Hippocampal formation (tissue), 2 donors: ENCODE results near the gene ARMC8.

Experiments used
- DNase-seq, 2 donors: peaks; one replicate each; lab custom pipeline; 2025; lab: John Stamatoyannopoulos, UW

ARMC8 gene

DNA sequence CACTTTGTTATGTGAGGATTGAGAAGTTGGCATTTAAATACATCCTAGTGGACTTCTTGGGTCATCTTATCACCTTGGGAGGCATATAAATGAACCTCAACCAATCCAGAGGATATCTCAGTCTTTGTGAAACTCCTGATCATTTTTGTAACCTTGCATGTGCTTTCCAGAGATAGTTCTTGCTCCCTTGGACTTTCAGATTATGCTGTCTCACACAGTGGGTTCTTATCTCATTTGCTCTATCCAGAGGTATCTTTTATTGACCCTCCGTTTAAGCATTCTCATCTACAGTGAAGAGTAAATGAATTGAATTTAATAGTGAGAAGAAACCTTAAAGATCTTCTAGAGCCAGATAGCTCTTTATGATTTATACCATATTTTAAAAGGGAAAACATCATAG, 10.4 kb downstream of the ARMC8 start:
- DNase-seq: no peak

DNA sequence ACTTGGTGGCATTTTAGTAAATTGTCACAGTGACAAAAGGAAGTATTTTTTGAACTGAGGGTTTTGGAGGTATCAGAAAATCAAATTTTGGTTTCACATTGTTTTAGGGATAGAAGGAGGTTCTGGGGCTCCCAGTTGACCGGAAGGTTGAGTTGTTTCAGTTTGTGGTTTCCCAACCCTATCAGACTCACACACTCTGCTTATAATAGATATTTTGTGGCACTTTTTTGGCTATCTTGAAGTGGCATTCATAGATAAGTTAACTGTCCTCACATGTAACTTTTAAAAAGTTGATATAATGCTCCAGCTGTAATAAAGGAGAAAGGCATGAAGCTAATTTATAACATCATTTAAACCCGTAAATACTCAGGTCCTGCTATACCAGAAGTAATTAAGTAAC, 12.8 kb downstream of the ARMC8 start:
- no peak for DNase-seq

DNA sequence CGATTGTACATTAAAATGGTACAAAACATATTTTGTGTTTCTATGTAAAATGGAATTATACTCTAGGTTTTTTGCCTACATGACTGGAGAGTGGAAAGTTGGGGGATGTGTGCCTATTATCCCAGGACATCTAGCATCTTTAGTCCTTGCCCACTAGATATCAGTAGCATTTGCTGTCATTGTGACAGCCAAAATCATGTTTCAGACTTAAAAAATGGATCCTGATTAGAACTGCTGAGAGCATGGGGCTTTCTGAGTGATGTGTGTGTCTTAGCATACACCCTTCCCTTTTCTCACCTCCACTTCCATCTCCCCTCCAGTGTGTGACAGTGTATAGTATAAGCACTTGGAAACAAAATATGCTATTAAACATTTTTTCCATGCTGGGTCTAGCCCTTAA, 13.3 kb downstream of the ARMC8 start:
- DNase-seq: no peak

DNA sequence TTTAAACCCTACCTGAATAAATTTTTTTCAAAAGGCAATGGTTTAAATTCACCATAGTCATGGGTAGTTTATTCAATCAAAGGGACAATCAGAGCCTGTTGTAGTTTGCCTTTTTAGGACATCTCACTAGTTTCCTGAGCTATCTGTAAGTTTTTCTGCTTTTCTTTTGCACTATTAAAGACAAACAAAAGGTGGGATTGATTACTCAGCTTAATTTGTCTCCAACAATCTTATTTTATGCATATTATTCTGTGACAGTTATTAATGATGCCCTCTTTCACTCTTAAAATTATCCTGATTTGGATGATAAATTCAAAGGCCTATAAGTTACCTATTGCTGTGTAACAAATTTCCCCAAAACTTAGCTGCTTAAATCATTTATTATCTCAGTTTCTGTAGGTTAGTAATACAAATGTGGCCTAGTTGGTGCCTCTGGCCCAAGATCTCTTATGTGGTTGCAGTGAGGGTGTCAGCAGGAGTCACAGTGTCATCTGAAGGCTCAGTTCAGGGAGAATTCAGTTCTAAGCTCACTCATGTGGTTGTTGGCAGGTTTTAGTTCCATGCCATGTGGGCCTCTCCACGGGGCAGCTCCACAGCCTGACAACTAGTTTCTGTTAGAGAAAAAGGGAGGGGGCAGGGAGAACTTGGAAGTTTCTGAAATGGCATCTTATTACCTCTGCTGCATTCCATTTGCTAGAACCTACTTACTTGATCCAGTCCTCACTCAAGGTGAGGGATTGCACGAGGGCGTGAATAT, 16.0 kb downstream of the ARMC8 start:
- no peak for DNase-seq

DNA sequence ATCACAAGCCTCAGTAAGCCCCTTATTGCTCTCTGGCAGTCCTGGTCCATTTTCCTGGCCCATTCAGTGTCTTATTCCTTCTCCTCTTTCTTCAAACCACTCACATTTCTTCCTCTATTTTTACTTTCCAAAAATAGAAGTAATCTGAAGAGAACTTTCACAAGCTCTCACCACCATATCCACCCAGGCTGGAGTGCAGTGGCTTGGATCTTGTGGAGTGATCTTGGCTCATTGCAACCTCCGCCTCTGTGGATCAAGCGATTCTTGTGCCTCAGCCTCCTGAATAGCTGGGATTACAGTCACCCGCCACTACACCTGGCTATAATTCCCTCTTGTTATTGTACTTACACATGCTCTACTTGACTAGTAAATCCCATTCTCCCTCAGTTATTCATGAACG, 16.8 kb downstream of the ARMC8 start:
- no peak for DNase-seq

DNA sequence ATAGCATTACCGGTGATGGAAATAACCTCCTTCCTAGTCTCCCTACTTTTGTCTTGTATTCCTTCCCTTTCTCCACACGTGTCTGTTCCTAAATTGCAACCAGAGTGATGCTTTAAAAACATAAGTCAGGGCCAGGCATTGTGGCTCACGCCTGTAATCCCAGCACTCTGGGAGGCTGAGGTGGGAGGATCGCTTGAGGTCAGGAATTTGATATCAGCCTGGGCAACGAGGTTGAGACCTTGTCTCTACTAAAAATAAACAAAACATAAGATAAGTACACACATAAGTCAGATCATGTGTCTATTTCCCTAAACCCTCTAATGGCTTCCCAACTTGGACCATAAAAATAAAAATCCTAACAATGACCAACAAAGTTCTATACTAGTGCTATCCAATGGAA, 18.4 kb downstream of the ARMC8 start:
- no peak for DNase-seq

DNA sequence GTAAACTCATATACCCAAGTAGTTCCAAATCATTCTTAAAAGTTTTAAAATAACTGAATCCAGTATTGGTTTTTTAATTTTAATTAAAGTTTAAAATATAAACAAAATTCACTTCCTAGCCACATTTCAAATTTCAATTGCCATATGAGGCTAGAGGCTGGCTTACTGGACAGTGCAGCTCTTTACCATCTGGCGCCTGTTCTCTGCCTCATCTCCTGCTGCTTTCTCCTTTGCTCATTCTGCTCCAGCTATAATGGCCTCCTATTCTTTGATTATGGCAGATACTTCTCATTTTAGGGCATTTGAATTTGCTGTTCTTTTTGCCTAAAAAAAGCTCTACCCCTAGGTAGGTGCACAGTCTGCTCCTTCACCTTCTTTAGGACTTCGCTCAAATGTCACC, 19.1 kb downstream of the ARMC8 start:
- no peak for DNase-seq

DNA sequence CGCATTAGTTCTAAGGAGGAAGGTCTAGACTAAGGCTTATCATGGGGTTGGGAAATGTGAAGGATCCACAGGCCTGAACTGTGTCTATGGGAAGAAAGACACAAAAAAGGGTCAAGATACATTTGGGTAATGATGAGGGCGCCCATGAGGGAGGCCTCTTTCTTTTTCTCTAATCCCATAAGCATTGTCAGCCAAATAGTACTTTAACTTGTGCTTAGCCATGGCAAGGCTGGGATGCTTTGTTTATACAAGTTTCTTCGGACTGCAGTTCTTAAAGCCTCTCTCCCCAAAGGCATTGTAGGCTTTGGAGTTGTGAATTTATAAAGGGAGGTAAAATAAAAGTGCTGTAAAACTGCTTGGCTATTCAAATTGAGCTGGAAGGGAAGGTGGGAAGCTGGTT, 23.4 kb downstream of the ARMC8 start:
- DNase-seq: no peak

DNA sequence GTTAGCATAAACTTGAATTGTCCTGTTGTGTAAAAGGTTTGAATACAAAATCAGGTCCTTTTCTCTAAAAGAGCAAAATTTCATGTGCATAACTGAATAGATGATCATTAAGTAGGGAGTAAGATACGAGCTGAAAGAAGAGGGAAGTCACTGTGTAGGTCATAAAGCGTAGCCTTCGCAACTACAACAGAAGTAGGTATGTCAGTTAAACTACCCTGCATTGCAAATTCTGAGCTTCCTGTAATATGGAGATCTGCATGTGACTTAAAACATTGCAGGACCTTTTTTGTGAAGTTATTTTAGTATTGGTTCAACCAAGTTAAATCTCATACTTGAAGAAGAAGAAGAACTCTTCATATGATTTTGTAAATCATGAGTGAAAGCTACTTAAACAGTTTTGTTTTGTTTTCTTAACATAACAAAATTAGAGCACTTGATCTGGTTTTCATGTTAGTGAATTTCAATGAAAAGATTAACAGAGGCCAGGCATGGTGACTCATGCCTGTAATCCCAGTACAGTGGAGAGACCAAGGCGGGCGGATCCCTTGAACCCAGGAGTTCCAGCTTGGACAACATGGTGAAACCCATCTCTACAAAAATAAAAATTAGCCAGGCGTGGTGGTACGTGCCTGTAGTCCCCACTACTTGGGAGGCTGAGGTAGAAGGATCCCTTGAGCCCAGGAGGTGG, 26.4 kb downstream of the ARMC8 start:
- DNase-seq: no peak

DNA sequence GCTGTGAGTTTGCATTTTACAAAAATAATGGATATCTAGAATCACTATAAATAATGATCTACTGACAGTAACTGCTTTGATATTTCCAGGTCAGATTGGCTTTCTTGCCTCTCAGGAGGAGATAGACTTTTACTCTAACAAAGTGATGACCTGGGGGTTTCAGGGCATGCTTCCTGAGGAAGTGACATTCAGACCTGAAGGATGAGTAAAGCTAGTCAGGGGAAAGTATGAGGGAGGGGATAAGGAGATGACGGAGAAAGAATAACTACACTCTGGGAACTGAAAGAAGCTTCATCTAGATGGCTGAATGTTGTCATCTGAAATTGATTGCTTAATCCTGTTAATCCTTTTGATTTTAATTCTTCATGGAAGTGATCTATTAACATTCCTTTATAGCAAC, 32.2 kb downstream of the ARMC8 start:
- no peak for DNase-seq

DNA sequence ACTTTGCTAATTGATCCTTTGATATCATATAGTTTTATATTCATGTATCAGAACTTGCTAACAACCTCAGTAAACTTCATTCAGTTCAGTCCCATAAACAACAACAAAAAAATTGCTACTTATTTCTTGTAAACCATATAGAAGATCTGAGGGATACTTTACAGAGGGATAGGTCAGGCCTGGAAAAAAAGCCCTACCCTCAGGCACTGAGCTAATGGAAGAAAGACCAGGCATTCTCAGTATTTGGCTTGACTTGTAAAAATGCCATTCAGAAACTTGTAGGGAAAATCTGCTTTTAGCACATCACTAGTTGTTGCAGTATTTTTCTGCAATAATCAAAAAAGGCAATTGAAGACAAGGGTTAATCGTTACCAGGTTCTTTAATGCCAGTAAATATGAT, 33.1 kb downstream of the ARMC8 start:
- no peak for DNase-seq

DNA sequence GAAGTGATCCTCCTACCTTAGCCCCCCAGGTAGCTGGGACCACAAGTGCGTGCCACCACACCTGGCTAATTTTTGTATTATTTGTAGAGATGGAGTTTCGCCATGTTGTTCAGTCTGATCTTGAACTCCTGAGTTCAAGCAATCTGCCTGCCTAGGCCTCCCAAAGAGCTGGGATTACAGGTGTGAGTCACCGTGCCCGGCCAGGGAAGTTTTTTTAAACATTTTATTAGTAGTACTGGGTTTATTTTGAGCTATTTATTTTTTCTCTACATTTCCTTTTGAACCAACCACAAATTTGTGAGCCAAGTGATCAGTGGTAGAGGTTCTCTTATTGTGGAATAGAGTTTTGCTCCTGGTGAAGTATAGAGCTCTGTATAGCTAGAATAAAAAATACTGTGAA, 33.7 kb downstream of the ARMC8 start:
- no peak for DNase-seq

DNA sequence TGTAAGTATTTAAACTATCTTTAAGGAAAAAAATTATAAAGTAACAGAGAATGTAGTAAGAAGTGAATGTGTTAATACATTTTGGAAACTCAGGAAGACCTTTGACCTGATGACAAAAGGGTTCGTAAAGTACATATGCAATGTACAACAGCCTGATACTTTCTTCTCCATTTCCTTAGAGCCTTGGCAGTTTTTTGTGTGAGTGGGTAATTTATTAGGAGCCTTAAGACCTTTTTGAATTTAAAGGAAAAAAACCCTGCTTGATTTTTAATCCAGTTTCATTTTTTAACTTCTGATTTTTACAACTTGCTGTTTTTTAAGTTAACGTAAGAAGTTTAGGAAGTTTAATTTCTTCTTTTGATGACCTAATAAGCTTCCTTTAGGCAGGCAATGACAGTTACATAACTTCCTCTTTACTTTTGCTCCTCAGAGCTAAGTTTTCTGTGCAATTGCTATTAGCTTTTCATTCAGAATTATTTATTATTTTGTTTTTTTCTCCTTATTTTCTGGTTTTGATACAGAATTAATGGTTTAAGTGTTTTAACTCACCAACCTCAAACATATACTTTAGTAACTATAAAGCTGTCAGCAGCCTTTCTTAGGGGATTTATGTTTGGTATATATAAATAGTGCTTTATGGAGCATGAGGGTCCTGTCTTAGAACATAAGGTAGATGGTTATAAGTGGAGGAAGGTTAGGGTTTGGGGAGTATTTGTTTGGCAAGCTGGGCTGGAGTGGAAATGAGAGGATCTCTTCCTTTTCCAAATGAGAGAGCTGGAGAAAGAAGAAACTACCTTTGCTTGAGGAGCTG, 35.2 kb downstream of the ARMC8 start:
- no peak for DNase-seq

DNA sequence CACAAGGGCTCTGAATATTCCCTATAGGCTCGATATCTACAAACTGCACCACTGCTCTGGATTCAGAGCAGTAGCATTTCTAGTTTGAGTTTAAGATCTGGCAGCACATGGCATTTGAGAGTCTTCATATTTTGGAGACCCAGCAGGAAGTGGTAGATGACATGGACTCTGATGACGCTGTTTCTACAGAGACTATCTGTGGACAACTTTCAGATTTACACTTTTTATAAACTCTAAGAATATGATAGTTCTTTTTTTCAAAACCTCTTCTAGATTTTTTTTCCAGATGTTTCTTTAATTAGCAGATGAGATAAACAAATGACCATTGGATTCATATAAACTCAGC, 35.8 kb downstream of the ARMC8 start:
- no peak for DNase-seq

DNA sequence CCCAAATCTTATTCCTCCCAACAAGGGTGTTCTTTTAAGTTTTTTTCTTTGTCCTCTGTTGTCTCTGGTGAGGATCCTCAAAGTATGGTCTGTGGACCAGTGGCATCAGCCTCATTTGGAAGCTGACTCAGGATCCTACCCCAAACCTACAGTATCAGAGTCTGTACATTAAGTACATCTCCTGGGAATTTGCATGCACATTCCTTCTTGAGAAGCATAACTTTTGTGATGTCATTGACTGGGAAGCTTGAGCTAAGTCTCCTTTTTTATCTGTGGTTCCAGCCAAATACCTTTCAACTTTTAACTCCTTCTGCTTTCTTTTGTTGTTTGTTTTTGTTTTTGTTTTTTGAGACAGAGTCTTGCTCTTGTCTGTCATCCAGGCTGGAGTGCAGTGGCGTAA, 40.5 kb downstream of the ARMC8 start:
- DNase-seq: no peak

DNA sequence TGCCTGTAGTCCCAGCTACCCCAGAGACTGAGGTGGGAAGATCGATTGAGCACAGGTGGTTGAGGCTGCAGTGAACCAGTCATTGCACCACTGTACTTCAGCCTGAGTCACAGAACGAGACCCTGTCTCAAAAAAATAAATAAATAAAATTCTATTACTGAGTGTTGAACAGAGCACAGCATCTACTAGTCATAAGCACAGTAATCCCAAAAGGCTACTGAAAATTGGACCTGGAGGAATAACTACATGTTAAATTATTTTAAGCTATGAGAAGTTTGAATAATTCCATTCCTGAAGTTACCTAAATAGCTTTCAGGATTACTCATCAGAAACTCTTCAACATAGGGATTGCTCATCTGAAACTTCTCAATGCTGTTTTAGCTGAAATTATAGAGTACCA, 43.4 kb downstream of the ARMC8 start:
- DNase-seq: no peak

DNA sequence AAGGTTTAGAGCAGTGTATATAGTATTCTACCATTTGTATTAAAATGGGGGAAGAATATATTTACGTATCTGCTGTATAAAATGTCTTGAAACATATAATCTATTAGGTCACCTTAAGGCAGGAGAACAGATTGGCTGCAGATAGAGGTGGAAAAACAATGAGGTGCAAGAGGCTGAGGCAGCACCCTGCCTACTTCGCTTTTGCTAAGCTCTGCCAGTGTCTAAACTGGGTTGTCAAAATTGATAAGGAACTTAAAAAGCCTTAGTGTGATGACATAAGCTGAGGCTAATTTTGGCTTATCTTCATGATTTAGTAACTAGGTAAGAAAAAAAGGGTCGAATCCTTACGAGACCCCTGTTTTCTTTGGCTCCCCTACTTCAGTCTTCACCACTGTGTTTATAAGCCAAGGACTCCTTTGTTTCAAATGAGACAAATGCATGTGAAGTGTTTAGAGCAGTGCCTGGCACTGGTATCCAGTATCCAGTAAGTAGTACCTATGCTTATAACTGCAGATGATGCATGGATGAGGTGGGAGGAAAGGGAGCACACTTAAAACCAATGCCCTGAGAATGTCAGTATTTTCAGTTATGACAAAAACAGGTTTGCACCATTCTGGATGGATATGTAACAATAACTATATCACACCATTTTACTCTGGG, 45.7 kb downstream of the ARMC8 start:
- no peak for DNase-seq

DNA sequence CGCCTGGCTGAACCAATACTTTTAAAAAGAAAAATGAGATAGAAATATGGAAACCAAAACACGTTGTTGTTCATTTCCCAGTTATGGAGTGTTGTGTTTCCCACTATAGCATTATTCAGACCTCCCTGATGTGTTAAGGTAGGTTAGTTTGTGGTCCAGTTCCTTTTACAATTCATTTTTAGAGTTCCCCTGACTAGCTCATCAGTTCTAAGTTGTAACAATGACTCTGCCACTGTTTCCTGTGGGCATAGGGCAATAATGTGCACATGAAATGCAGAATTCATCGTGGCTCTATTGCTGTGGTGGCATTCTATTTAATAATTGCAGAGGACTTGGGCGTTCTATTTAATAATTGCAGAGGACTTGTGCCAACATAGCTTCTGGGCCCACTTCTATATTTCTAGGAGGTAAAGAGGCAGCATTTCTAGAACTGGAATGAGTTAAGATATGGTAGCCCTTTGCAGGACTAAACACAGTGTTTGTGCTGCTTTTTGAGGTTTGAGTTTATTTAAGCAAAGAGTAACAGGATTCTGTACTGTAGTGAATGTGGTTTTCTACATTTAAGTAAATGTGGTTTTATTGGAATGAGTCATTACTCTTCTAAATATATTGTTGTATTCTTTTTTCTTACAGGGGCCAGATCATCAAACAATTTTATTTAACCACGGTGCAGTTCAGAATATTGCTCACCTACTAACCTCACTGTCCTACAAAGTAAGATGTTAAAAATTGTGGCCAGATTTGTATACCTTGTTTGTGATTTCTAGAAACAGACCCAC, 47.5 kb downstream of the ARMC8 start:
- DNase-seq: no peak

DNA sequence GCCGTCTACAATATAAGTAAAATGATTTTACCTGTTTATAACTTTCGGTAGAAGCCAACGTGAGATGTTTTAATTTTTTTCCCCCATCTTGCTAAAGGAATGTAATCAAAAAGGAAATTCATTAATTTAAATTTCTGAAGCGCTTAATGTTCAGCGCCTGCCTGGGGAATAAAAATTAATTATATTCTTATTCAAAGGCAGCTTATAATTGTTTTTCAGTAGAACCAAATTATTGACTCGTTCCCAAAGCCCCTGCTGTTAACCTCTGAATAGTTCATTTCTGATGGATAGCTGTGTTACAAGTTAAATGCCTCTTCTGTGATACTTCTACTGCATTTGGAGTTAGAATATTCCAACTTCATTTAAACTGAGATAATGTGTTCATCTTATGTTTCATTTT, 51.6 kb downstream of the ARMC8 start:
- no peak for DNase-seq

DNA sequence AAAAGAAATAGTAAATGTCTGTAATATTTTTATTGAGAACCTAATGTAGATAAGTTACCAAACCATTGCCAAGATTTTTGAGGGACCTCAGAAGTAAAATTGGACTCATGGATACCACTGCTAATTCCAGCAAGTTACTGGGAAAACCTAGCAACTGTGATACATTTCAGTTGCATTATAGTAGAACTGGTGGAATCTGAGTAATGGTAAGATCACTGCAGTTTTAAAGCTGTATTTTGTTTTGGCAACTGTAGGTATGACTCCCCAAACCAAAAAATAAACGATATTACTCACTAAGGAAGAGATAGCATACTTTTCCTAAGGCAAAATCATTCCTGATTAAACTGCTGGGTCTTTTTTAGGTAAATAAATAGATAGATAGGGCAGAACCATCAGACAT, 54.0 kb downstream of the ARMC8 start:
- no peak for DNase-seq

DNA sequence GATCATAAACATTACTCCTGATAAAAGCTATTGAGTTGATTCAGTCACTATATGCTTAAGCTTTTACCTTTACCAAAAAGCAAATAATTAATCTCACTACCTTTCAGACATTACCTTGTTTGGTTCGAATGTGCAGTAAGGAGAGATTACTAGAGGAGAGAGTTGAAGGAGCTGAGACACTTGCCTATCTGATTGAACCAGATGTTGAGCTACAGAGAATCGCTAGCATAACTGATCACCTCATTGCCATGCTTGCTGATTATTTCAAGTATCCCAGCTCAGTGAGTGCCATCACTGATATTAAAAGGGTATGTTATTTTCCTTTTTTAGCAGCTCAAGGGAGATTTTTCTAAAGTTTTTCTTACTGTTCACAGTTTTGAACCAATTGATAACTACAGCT, 54.6 kb downstream of the ARMC8 start:
- DNase-seq: no peak

DNA sequence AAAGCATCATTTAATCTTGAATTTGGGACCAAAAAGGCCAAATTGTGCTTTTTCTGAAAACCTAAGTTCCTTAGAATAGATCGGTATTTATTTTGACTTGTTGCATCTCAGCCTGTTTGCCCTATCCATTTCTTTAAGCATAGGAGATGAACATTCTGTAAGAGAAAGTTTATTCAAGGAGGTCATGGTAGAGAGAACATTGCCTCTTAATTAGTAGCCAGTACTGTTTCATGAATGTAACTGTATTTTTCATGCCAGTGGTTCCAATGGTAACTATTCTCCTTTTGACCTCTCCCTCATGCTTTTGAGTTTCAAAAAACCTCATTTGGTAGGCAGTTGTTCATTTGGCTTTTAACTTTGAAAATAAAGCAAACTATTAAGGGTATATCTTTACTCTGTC, 55.4 kb downstream of the ARMC8 start:
- DNase-seq: no peak
